ENCODE results near the gene CFAP69.
A peak's percentile ranks its signal among the peaks of the same experiment; 100 is the strongest.
"Not testable (repeated sequence)": the region's sequence is repeated elsewhere in the genome, so short reads cannot be mapped to it uniquely, and the experiment has no call there.

Gene CFAP69

GRCh38 chr7:90346336-90347125 is 101.6 kb downstream of the CFAP69 start, which contains the start of gene GTPBP10:
Gene GTPBP10 (plus strand): TSS chr7:90346716. CDS start chr7:90346742, 26 bp downstream.
- TF ChIP-seq, protein P1, sequence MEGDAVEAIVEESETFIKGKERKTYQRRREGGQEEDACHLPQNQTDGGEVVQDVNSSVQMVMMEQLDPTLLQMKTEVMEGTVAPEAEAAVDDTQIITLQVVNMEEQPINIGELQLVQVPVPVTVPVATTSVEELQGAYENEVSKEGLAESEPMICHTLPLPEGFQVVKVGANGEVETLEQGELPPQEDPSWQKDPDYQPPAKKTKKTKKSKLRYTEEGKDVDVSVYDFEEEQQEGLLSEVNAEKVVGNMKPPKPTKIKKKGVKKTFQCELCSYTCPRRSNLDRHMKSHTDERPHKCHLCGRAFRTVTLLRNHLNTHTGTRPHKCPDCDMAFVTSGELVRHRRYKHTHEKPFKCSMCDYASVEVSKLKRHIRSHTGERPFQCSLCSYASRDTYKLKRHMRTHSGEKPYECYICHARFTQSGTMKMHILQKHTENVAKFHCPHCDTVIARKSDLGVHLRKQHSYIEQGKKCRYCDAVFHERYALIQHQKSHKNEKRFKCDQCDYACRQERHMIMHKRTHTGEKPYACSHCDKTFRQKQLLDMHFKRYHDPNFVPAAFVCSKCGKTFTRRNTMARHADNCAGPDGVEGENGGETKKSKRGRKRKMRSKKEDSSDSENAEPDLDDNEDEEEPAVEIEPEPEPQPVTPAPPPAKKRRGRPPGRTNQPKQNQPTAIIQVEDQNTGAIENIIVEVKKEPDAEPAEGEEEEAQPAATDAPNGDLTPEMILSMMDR (IDR thresholded peaks at IDR 0.05; ENCODE audit: low read depth, low read length, missing control alignments), result peak; percentile 58
- DNase-seq (ENCODE audit: extremely low read depth, low read depth), result peak; percentile 81
- H3K4me3 ChIP-seq (replicated peaks; ENCODE audit: low read depth, low read length), result peak within 1 kb of the TSS; percentile 73

DNA sequence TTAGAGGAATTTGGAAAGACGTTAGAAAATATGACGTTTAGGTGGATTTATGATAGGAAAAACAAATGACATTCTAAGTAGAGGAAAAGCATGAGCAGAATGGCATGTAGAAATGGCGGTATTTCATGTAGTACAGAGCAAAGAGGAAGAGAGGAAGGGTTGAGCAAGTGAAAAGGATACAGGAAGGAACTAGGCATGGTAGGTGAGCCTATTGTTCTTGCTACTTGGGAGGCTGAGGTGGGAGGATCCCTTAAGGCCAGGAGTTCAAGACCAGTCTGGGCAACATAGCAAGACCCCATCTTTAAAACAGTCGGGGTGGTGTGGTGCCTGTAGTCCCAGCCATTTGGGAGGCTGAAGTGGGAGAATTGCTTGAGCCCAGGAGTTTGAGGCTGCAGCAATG is 102.8 kb downstream of the CFAP69 start:
- DNase-seq (ENCODE audit: extremely low read depth, low read depth), result no peak
- TF ChIP-seq, protein P1 (IDR thresholded peaks at IDR 0.05; ENCODE audit: low read depth, low read length, missing control alignments), result no peak
- H3K4me3 ChIP-seq (replicated peaks; ENCODE audit: low read depth, low read length), result peak overlapping the region; percentile 73

DNA sequence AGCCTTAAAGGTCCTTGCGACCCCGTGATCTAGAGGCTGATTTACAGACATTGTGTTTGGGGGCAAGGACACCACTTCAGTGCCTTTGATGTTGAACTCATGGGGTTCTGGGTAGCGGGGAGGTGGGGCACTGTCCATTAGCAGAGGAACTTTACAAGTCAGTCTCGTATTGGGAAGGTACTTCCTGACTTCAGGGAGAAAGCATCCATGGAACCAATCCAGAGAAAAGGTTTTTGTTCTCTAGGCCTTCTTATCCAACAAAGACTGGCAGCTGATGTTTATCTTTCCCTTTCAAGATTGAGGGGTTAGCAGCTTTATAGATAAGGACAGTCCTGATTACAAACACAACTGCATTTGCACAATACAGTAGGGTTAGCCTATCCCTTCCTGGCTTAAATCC is 104.3 kb downstream of the CFAP69 start:
- DNase-seq (ENCODE audit: extremely low read depth, low read depth), result no peak
- H3K4me3 ChIP-seq (replicated peaks; ENCODE audit: low read depth, low read length), result no peak overlapping the region
- TF ChIP-seq, protein P1 (IDR thresholded peaks at IDR 0.05; ENCODE audit: low read depth, low read length, missing control alignments), result no peak

- DNase-seq (ENCODE audit: extremely low read depth, low read depth), result not testable (repeated sequence)
Measured at GRCh38 chr7:90350032-90350431, 105.1 kb downstream of the CFAP69 start.

GRCh38 chr7:90351987-90352386 is 107.0 kb downstream of the CFAP69 start:
- TF ChIP-seq, protein P1 (IDR thresholded peaks at IDR 0.05; ENCODE audit: low read depth, low read length, missing control alignments), result no peak
- H3K4me3 ChIP-seq (replicated peaks; ENCODE audit: low read depth, low read length), result no peak overlapping the region
- no peak for DNase-seq (ENCODE audit: extremely low read depth, low read depth)

More at GRCh38 chr7:90350032-90350431, 105.1 kb downstream of the CFAP69 start:
- not testable (repeated sequence) for H3K4me3 ChIP-seq (replicated peaks; ENCODE audit: low read depth, low read length)

Data from HFF-Myc (cell line).